ENCODE results near the gene TRIO. TPM values are rescaled to one million over a fixed set of nuclear protein-coding genes. Genes with fewer than 3 reads are reported as not detected.

TRIO gene
- total RNA-seq, 1 experiment from 2014 or later = 99.8 TPM

DNA sequence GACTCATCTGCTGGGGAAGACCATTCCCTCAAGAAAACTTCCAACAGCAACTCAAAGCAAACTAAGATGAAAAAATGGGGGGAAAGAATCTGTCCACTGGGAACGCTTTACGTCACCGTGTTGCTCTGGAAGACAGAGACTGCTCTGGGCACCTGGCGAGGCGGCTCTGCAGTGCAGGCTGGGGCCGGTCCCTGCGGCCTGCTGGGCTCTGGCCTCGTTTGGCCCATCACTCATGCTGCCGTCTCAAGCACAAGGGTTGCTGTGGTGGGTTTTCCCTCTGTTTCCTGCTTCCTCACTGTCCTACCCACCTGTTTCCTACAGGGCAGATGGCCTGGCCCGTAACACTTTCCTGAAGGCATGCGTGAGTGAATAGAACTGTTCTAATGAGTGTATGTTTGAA, 345.6 kb downstream of the TRIO start:
- no peaks in the 10 kb centered on the region for H3K27me3 ChIP-seq (replicated peaks; ENCODE audit: insufficient read depth, low read depth, low read length, poor library complexity)
- no peak overlapping the region for H3K4me3 ChIP-seq (ENCODE audit: low read depth, low read length, poor library complexity, severe bottlenecking)
- peaks cover 29% of the 10 kb centered on the region for H3K36me3 ChIP-seq (ENCODE audit: insufficient read depth, low read length, poor library complexity, severe bottlenecking)
- no peak overlapping the region for H3K27ac ChIP-seq (ENCODE audit: low read depth, low read length, poor library complexity, severe bottlenecking)
- CTCF ChIA-PET = no interaction called here
- BruUV-seq (replicated peaks) = no TSS peak
- no peak for DNase-seq (ENCODE audit: low spot score)
- TF ChIP-seq, protein P1, sequence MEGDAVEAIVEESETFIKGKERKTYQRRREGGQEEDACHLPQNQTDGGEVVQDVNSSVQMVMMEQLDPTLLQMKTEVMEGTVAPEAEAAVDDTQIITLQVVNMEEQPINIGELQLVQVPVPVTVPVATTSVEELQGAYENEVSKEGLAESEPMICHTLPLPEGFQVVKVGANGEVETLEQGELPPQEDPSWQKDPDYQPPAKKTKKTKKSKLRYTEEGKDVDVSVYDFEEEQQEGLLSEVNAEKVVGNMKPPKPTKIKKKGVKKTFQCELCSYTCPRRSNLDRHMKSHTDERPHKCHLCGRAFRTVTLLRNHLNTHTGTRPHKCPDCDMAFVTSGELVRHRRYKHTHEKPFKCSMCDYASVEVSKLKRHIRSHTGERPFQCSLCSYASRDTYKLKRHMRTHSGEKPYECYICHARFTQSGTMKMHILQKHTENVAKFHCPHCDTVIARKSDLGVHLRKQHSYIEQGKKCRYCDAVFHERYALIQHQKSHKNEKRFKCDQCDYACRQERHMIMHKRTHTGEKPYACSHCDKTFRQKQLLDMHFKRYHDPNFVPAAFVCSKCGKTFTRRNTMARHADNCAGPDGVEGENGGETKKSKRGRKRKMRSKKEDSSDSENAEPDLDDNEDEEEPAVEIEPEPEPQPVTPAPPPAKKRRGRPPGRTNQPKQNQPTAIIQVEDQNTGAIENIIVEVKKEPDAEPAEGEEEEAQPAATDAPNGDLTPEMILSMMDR (conservative IDR thresholded peaks at IDR 0.05; ENCODE audit: low read depth, low read length) = no peak
- no peak for TF ChIP-seq EZH2 (IDR thresholded peaks at IDR 0.05; ENCODE audit: borderline replicate concordance, low read depth, low read length, poor library complexity, severe bottlenecking)
- no peaks in the 10 kb centered on the region for H3K9me3 ChIP-seq (ENCODE audit: low read depth, low read length, poor library complexity, severe bottlenecking)
- intact Hi-C loops (cut with micrococcal nuclease; ENCODE audit: unreplicated experiment) = no loop called here
- POLR2A ChIA-PET (ENCODE audit: low non-redundant PET) = no interaction called here
- no peaks in the 10 kb centered on the region for H3K4me1 ChIP-seq (ENCODE audit: insufficient read depth, low read length, poor library complexity, severe bottlenecking)

DNA sequence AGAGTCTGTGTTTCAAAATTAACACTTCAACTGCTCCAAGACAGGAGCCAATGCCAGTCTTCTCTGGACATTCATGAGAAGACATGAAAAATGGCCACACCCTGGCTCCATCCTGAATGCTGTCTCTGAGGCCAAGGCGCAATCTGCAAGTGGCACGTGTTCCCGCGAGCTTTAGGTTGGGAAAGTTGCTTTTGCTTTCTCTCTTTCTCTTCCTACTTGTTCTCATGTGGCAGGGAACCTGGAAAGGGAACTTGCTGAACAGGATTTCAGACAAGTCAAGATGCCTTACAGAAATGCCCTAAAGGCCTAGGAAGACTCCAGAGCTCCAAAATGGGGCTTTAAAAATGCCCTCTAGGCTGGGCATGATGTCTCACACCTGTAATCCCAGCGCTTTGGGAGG, 346.5 kb downstream of the TRIO start:
- peaks cover 28% of the 10 kb centered on the region for H3K36me3 ChIP-seq (ENCODE audit: insufficient read depth, low read length, poor library complexity, severe bottlenecking)
- TF ChIP-seq EZH2 (IDR thresholded peaks at IDR 0.05; ENCODE audit: borderline replicate concordance, low read depth, low read length, poor library complexity, severe bottlenecking) = no peak
- TF ChIP-seq, protein P1 (conservative IDR thresholded peaks at IDR 0.05; ENCODE audit: low read depth, low read length) = no peak
- H3K27me3 ChIP-seq (replicated peaks; ENCODE audit: insufficient read depth, low read depth, low read length, poor library complexity) = no peaks in the 10 kb centered on the region
- no peak overlapping the region for H3K4me3 ChIP-seq (ENCODE audit: low read depth, low read length, poor library complexity, severe bottlenecking)
- BruUV-seq (replicated peaks) = no TSS peak
- H3K4me1 ChIP-seq (ENCODE audit: insufficient read depth, low read length, poor library complexity, severe bottlenecking) = no peaks in the 10 kb centered on the region
- no peak for DNase-seq (ENCODE audit: low spot score)
- POLR2A ChIA-PET (ENCODE audit: low non-redundant PET) = no interaction called here
- H3K9me3 ChIP-seq (ENCODE audit: low read depth, low read length, poor library complexity, severe bottlenecking) = no peaks in the 10 kb centered on the region
- CTCF ChIA-PET = no interaction called here
- H3K27ac ChIP-seq (ENCODE audit: low read depth, low read length, poor library complexity, severe bottlenecking) = no peak overlapping the region
- intact Hi-C loops (cut with micrococcal nuclease; ENCODE audit: unreplicated experiment) = no loop called here

DNA sequence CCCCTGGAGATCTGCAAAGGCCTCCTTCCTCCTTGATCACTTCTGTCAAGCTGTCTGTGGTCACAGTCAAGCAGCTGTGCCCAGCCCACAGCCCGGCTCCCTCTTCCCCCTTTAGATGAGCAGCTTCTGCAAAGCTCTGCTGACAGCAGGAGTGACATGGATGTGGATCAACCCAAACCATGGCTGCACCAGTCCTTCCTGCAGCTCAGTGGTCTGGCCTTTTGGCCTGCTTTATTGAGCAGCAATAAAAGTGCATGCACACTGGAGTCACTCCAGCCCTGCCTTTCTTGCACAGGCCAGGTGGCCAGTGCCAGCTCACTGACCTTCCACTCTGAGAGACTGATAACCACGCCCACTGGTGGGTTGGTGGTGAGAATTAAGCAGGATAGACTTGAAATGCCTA, 347.2 kb downstream of the TRIO start:
- intact Hi-C loops (cut with micrococcal nuclease; ENCODE audit: unreplicated experiment) = no loop called here
- Histone ChIP-seq H3K27ac (ENCODE audit: low read depth, low read length, poor library complexity, severe bottlenecking) (no peak overlapping the region), H3K4me3 (ENCODE audit: low read depth, low read length, poor library complexity, severe bottlenecking) (no peak overlapping the region), H3K27me3 (replicated peaks; ENCODE audit: insufficient read depth, low read depth, low read length, poor library complexity) (no peaks in the 10 kb centered on the region), H3K9me3 (ENCODE audit: low read depth, low read length, poor library complexity, severe bottlenecking) (no peaks in the 10 kb centered on the region), H3K4me1 (ENCODE audit: insufficient read depth, low read length, poor library complexity, severe bottlenecking) (no peaks in the 10 kb centered on the region), H3K36me3 (ENCODE audit: insufficient read depth, low read length, poor library complexity, severe bottlenecking) (peaks cover 21% of the 10 kb centered on the region)
- no peak for DNase-seq (ENCODE audit: low spot score)
- BruUV-seq (replicated peaks) = no TSS peak
- POLR2A ChIA-PET (ENCODE audit: low non-redundant PET) = no interaction called here
- CTCF ChIA-PET = no interaction called here
- TF ChIP-seq EZH2 (IDR thresholded peaks at IDR 0.05; ENCODE audit: borderline replicate concordance, low read depth, low read length, poor library complexity, severe bottlenecking) = no peak
- TF ChIP-seq, protein P1 (conservative IDR thresholded peaks at IDR 0.05; ENCODE audit: low read depth, low read length) = no peak

Data from A673 (cell line).